Measurements from ENCODE around the gene PRR23B.

PRR23B gene

GRCh38 chr3:138975351-138975750, 45.4 kb downstream of the PRR23B start:
- no peak for DNase-seq (ENCODE audit: low read depth in 2 of 3, low spot score in 2 of 3)

GRCh38 chr3:138974462-138974861, 46.3 kb downstream of the PRR23B start:
- DNase-seq (ENCODE audit: low read depth in 2 of 3, low spot score in 2 of 3) = no peak

- DNase-seq (ENCODE audit: low read depth in 2 of 3, low spot score in 2 of 3) = no peak
Observed at GRCh38 chr3:138972941-138973340, 47.8 kb downstream of the PRR23B start.

- DNase-seq (ENCODE audit: low read depth in 2 of 3, low spot score in 2 of 3) = no peak
Observed at GRCh38 chr3:138971766-138972320, 48.9 kb downstream of the PRR23B start.

All from activated CD8-positive, alpha-beta memory T cell treated with anti-CD3 and anti-CD28 coated beads for 48 hours (primary cell).